Neutrophil (primary cell): ENCODE measurements around the gene PEX26.
"Not testable (repeated sequence)": the region's sequence is repeated elsewhere in the genome, so short reads cannot be mapped to it uniquely, and the experiment has no call there.

Source experiments
- H3K27ac ChIP-seq: fragments of 200-600 bp; sonication (generic); 2 replicates; pipeline ENCODE4 v1.5.1; 2016; ENCODE audit warnings: mild to moderate bottlenecking, moderate library complexity
- H3K27me3 ChIP-seq: fragments of 200-600 bp; sonication (generic); 2 replicates; pipeline ENCODE4 v1.6.0; 2016; ENCODE audit warnings: mild to moderate bottlenecking
- H3K36me3 ChIP-seq: fragments of 200-600 bp; sonication (generic); 2 replicates; pipeline ENCODE4 v1.5.1; 2017
- H3K4me1 ChIP-seq, 2 experiments: fragments of 200-600 bp in 1 of 2; sonication (generic) in 1 of 2; 1 replicate in 1 of 2; 2 replicates in 1 of 2; pipeline versions ENCODE4 v1.5.1 to v1.6.1; 2013 to 2016; ENCODE audit warnings: low read depth in 1 of 2, low read length in 1 of 2, mild to moderate bottlenecking in 1 of 2, moderate library complexity in 1 of 2; ENCODE audit not compliant: control insufficient read depth in 1 of 2, insufficient read depth in 1 of 2
- H3K4me3 ChIP-seq, 2 experiments: fragments of 200-600 bp in 1 of 2; sonication (generic) in 1 of 2; 1 replicate in 1 of 2; 2 replicates in 1 of 2; pipeline ENCODE4 v1.5.1; 2013 to 2016; ENCODE audit warnings: low read depth in 1 of 2, low read length in 1 of 2, mild to moderate bottlenecking in 1 of 2, moderate library complexity in 1 of 2
- H3K9me3 ChIP-seq: fragments of 200-600 bp; sonication (generic); 2 replicates; pipeline ENCODE4 v1.5.1; 2016
- CTCF ChIP-seq: fragments of 200-600 bp; sonication (generic); IDR thresholded peaks from 2 replicates; pipeline ENCODE4 v1.5.1; 2016; ENCODE audit warnings: antibody characterized with exemption

PEX26 gene

GRCh38 chr22:18033204-18033998 is 44.4 kb upstream of the PEX26 start:
- TF ChIP-seq CTCF = no peak
- H3K27ac ChIP-seq = no peak overlapping the region

DNA sequence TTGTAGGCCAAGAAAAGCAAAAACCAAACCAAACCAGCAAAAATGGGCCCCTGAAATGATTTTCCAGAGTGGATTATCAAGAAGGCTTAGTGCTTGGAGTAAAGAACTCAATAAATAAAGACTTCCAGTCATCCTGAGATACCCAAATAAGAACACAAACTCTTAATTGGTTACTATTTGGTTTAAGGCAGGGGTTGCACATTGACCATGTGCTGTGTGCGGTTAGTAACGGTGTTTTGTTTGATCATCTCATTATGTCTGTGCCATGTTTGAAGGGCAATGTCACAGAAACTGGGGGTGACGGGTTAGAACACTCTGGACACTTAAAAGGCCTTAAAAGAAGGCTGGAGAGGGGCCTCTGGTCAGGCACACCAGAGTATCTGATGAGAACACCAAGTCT is 43.7 kb upstream of the PEX26 start:
- H3K27me3 ChIP-seq = peaks cover 11% of the 10 kb centered on the region
- H3K4me3 ChIP-seq = no peak overlapping the region
- no peak overlapping the region for H3K27ac ChIP-seq
- H3K4me1 ChIP-seq = no peaks in the 10 kb centered on the region
- TF ChIP-seq CTCF = no peak
- no peaks in the 10 kb centered on the region for H3K9me3 ChIP-seq
- no peaks in the 10 kb centered on the region for H3K36me3 ChIP-seq

More at GRCh38 chr22:18033204-18033998, 44.4 kb upstream of the PEX26 start:
- no peak overlapping the region for H3K4me3 ChIP-seq
- H3K36me3 ChIP-seq = no peaks in the 10 kb centered on the region
- no peaks in the 10 kb centered on the region for H3K4me1 ChIP-seq
- H3K9me3 ChIP-seq = no peaks in the 10 kb centered on the region
- peaks cover 15% of the 10 kb centered on the region for H3K27me3 ChIP-seq

DNA sequence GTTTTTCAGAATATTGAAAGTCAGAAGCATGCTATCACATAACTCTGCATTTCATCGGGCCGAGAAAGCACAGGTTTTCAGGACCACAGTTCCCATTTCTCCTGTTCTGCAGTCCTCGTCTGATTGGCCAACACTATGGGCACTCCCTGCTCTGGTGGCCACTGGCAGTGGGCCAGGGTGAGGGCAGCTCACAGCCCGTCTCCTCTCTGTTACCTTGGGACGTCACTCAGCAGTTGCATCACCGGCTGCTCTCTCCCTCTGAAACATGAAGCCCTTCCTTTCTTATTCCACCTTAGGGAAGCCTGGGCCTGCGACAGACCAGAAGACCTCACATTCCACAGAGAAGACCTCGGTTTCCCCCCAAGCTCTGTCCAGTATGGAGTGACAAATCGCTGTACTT is 42.0 kb upstream of the PEX26 start:
- TF ChIP-seq CTCF = no peak
- H3K4me1 ChIP-seq = no peaks in the 10 kb centered on the region

DNA sequence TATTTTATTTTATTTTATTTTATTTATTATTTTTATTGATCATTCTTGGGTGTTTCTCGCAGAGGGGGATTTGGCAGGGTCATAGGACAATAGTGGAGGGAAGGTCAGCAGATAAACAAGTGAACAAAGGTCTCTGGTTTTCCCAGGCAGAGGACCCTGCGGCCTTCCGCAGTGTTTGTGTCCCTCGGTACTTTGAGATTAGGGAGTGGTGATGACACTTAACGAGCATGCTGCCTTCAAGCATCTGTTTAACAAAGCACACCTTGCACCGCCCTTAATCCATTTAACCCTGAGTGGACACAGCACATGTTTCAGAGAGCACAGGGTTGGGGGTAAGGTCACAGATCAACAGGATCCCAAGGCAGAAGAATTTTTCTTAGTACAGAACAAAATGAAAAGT is 36.9 kb upstream of the PEX26 start:
- not testable (repeated sequence) for H3K4me1 ChIP-seq, H3K36me3 ChIP-seq, H3K27me3 ChIP-seq, H3K9me3 ChIP-seq, H3K4me3 ChIP-seq, H3K27ac ChIP-seq

More for the DNA sequence above, 42.0 kb upstream of the PEX26 start:
- no peaks in the 10 kb centered on the region for H3K9me3 ChIP-seq
- H3K36me3 ChIP-seq = no peaks in the 10 kb centered on the region
- H3K27ac ChIP-seq = no peak overlapping the region
- peaks cover 7% of the 10 kb centered on the region for H3K27me3 ChIP-seq
- H3K4me3 ChIP-seq = no peak overlapping the region

GRCh38 chr22:18042685-18043084 is 35.1 kb upstream of the PEX26 start:
- Histone ChIP-seq H3K36me3 (no peaks in the 10 kb centered on the region), H3K4me1 (no peaks in the 10 kb centered on the region), H3K4me3 (no peak overlapping the region), H3K9me3 (no peaks in the 10 kb centered on the region), H3K27ac (no peak overlapping the region), H3K27me3 (no peaks in the 10 kb centered on the region)
- no peak for TF ChIP-seq CTCF

GRCh38 chr22:18044548-18045271 is 33.1 kb upstream of the PEX26 start:
- Histone ChIP-seq H3K4me1 (no peaks in the 10 kb centered on the region), H3K4me3 (no peak overlapping the region), H3K9me3 (no peaks in the 10 kb centered on the region), H3K36me3 (no peaks in the 10 kb centered on the region), H3K27me3 (peaks cover 15% of the 10 kb centered on the region), H3K27ac (no peak overlapping the region)
- no peak for TF ChIP-seq CTCF
